GM21515 (cell line): Measurements from ENCODE around the gene EXOC4.

Source experiments
- ATAC-seq: cut with Tn5 transposase; IDR thresholded peaks from one replicate; pipeline ENCODE4 v1.9.1; 2021; ENCODE audit not compliant: unreplicated experiment

Gene EXOC4

GRCh38 chr7:133568544-133568943 lies 315.7 kb downstream of the EXOC4 start:
- ATAC-seq, result no peak

- no peak for ATAC-seq
Observed at GRCh38 chr7:133570321-133570720, 317.4 kb downstream of the EXOC4 start.

- no peak for ATAC-seq
Observed at GRCh38 chr7:133571076-133571475, 318.2 kb downstream of the EXOC4 start.

- no peak for ATAC-seq
Observed at GRCh38 chr7:133572087-133572486, 319.2 kb downstream of the EXOC4 start.

GRCh38 chr7:133572843-133573242 lies 320.0 kb downstream of the EXOC4 start:
- no peak for ATAC-seq

GRCh38 chr7:133573554-133574265 lies 320.8 kb downstream of the EXOC4 start:
- ATAC-seq, result no peak

- ATAC-seq, result no peak
Observed at GRCh38 chr7:133575726-133576440, 323.0 kb downstream of the EXOC4 start.

GRCh38 chr7:133576612-133577168 lies 323.8 kb downstream of the EXOC4 start:
- no peak for ATAC-seq

- no peak for ATAC-seq
Observed at GRCh38 chr7:133582766-133583523, 330.1 kb downstream of the EXOC4 start.

- ATAC-seq, result no peak
Observed at GRCh38 chr7:133583545-133584171, 330.8 kb downstream of the EXOC4 start.

GRCh38 chr7:133584956-133585668 lies 332.2 kb downstream of the EXOC4 start:
- no peak for ATAC-seq

- no peak for ATAC-seq
Observed at GRCh38 chr7:133586253-133586652, 333.4 kb downstream of the EXOC4 start.

GRCh38 chr7:133587903-133588302 lies 335.0 kb downstream of the EXOC4 start:
- ATAC-seq, result no peak

GRCh38 chr7:133590795-133591194 lies 337.9 kb downstream of the EXOC4 start:
- no peak for ATAC-seq

GRCh38 chr7:133591704-133592340 lies 338.9 kb downstream of the EXOC4 start:
- no peak for ATAC-seq

GRCh38 chr7:133593561-133593960 lies 340.7 kb downstream of the EXOC4 start:
- no peak for ATAC-seq

- ATAC-seq, result no peak
Observed at GRCh38 chr7:133601617-133602016, 348.7 kb downstream of the EXOC4 start.

- ATAC-seq, result no peak
Observed at GRCh38 chr7:133602291-133602690, 349.4 kb downstream of the EXOC4 start.

- ATAC-seq, result no peak
Observed at GRCh38 chr7:133606991-133607390, 354.1 kb downstream of the EXOC4 start.

- no peak for ATAC-seq
Observed at GRCh38 chr7:133609806-133610205, 356.9 kb downstream of the EXOC4 start.
